ENCODE data around the gene MIP. TPM values are rescaled to one million over a fixed set of nuclear protein-coding genes. Genes with fewer than 3 reads are reported as not detected.
A peak's percentile ranks its signal among the peaks of the same experiment; 100 is the strongest.

Gene MIP
- total and polyA plus RNA-seq, 2 of the 13 experiments (the other 11 are each of a cell fraction or from before 2014, with no cell fraction given), result not detected

DNA sequence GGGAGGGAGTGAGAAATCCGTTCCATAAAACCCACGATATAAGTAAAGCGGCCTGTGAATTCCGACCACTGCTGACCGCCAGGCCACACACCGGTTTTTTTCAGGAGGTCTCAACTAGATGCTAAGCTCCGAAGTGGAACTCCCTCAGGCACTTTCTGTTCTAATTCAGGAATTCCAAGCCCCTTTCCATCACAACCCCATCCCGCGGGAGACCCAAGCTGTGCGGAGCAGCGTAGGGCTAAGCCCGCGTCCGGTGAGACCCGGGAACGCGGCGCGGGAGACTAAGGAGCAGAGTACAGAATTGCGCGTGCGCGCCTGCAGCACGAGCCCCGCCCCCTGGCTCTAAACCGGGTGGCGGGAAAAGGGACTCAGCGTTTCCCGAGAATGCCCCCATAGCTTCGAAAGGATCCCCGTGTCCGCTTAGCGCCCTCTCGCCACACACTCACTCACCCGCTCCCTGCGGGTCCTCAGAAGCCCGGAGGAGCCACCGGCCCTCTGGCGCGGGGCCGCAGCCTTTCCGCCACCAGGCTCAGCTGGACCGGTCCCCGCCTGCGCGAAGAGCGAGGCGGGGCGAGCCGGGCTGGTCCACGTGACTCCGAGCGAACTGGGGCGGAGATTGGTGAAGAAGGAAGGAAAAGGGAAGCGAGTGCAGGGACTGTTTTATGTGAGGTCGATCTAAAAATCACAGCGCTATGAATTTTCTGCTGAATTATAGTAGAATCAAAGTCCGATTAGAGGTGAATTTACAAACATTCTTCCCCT, 5.4 kb downstream of the MIP start, which contains the start of gene TIMELESS (continued):
- TF ChIP-seq, protein P1, sequence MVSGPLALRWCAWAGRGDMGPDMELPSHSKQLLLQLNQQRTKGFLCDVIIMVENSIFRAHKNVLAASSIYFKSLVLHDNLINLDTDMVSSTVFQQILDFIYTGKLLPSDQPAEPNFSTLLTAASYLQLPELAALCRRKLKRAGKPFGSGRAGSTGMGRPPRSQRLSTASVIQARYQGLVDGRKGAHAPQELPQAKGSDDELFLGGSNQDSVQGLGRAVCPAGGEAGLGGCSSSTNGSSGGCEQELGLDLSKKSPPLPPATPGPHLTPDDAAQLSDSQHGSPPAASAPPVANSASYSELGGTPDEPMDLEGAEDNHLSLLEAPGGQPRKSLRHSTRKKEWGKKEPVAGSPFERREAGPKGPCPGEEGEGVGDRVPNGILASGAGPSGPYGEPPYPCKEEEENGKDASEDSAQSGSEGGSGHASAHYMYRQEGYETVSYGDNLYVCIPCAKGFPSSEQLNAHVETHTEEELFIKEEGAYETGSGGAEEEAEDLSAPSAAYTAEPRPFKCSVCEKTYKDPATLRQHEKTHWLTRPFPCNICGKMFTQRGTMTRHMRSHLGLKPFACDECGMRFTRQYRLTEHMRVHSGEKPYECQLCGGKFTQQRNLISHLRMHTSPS (CRISPR knock-in tag; IDR thresholded peaks at IDR 0.05; ENCODE audit: low read depth), result no peak
- TF ChIP-seq SRF (IDR thresholded peaks at IDR 0.05; ENCODE audit: low read depth, low read length), result no peak
- TF ChIP-seq PHF8 (CRISPR knock-in tag; IDR thresholded peaks at IDR 0.05), result peak; percentile 92
- TF ChIP-seq POGZ (CRISPR knock-in tag; IDR thresholded peaks at IDR 0.05), result peak; percentile 78
- no peak for TF ChIP-seq MLLT10 (CRISPR knock-in tag; IDR thresholded peaks at IDR 0.05)
- peak; percentile 52; the same call in 1 of the 2 replicates for TF ChIP-seq MTF1 (CRISPR knock-in tag; IDR thresholded peaks at IDR 0.05)
- no peak for TF ChIP-seq NR2F1 (CRISPR knock-in tag; IDR thresholded peaks at IDR 0.05)
- no peak for TF ChIP-seq ZNF761 (CRISPR knock-in tag; conservative IDR thresholded peaks at IDR 0.05)
- peak; percentile 85; the same call in 1 of the 2 replicates for TF ChIP-seq ZNF776 (CRISPR knock-in tag; IDR thresholded peaks at IDR 0.05)
- peak; percentile 67; the same call in 1 of the 2 replicates for TF ChIP-seq ZNF30 (CRISPR knock-in tag; IDR thresholded peaks at IDR 0.05)
- peak; percentile 89 for TF ChIP-seq ZFY (CRISPR knock-in tag; IDR thresholded peaks at IDR 0.05)
- TF ChIP-seq ISX (CRISPR knock-in tag; conservative IDR thresholded peaks at IDR 0.05), result peak; percentile 37; the same call in 1 of the 2 replicates
- TF ChIP-seq, protein P2, sequence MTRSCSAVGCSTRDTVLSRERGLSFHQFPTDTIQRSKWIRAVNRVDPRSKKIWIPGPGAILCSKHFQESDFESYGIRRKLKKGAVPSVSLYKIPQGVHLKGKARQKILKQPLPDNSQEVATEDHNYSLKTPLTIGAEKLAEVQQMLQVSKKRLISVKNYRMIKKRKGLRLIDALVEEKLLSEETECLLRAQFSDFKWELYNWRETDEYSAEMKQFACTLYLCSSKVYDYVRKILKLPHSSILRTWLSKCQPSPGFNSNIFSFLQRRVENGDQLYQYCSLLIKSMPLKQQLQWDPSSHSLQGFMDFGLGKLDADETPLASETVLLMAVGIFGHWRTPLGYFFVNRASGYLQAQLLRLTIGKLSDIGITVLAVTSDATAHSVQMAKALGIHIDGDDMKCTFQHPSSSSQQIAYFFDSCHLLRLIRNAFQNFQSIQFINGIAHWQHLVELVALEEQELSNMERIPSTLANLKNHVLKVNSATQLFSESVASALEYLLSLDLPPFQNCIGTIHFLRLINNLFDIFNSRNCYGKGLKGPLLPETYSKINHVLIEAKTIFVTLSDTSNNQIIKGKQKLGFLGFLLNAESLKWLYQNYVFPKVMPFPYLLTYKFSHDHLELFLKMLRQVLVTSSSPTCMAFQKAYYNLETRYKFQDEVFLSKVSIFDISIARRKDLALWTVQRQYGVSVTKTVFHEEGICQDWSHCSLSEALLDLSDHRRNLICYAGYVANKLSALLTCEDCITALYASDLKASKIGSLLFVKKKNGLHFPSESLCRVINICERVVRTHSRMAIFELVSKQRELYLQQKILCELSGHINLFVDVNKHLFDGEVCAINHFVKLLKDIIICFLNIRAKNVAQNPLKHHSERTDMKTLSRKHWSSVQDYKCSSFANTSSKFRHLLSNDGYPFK (CRISPR knock-in tag; IDR thresholded peaks at IDR 0.05; ENCODE audit: borderline replicate concordance), result peak; percentile 64; the same call in 1 of the 2 replicates
- TF ChIP-seq TCF7 (IDR thresholded peaks at IDR 0.05; ENCODE audit: low read depth), result no peak
- TF ChIP-seq SRSF1 (optimal IDR thresholded peaks at IDR 0.05; ENCODE audit: low read depth, low read length), result peak; percentile 78
- TF ChIP-seq, protein P3, sequence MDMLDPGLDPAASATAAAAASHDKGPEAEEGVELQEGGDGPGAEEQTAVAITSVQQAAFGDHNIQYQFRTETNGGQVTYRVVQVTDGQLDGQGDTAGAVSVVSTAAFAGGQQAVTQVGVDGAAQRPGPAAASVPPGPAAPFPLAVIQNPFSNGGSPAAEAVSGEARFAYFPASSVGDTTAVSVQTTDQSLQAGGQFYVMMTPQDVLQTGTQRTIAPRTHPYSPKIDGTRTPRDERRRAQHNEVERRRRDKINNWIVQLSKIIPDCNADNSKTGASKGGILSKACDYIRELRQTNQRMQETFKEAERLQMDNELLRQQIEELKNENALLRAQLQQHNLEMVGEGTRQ (IDR thresholded peaks at IDR 0.05; ENCODE audit: low read depth, low read length), result peak; percentile 72
- TF ChIP-seq, protein P3 (CRISPR knock-in tag; IDR thresholded peaks at IDR 0.05; ENCODE audit: borderline replicate concordance), result peak; percentile 93; the same call in 1 of the 2 replicates
- TF ChIP-seq CENPT (CRISPR knock-in tag; IDR thresholded peaks at IDR 0.05; ENCODE audit: low read depth), result no peak
- TF ChIP-seq, protein P4, sequence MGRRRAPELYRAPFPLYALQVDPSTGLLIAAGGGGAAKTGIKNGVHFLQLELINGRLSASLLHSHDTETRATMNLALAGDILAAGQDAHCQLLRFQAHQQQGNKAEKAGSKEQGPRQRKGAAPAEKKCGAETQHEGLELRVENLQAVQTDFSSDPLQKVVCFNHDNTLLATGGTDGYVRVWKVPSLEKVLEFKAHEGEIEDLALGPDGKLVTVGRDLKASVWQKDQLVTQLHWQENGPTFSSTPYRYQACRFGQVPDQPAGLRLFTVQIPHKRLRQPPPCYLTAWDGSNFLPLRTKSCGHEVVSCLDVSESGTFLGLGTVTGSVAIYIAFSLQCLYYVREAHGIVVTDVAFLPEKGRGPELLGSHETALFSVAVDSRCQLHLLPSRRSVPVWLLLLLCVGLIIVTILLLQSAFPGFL (CRISPR knock-in tag; IDR thresholded peaks at IDR 0.05), result no peak
- TF ChIP-seq ZSCAN9 (CRISPR knock-in tag; IDR thresholded peaks at IDR 0.05; ENCODE audit: borderline replicate concordance), result 0 out of 2 replicates have a peak, but pooled peaks have one; percentile 30

Data from HepG2 (cell line).